Activated T-cell treated with anti-CD3 and anti-CD28 coated beads, Interleukin-2, amount 50 U/mL, for 48 hours (primary cell): ENCODE measurements around the gene FOXK2.
A peak's percentile ranks its signal among the peaks of the same experiment; 100 is the strongest.

ENCODE experiments used
- DNase-seq, 2 experiments: peaks; one replicate each; pipeline ENCODE4 v3.0.0-alpha.2; 2020

The FOXK2 gene

GRCh38 chr17:82518826-82519810 is at the start of gene FOXK2:
TSS of gene FOXK2 (plus strand) at chr17:82519732. CDS start at chr17:82519889, 157 bp downstream.
- peak; percentile 94 to 96 for DNase-seq

DNA sequence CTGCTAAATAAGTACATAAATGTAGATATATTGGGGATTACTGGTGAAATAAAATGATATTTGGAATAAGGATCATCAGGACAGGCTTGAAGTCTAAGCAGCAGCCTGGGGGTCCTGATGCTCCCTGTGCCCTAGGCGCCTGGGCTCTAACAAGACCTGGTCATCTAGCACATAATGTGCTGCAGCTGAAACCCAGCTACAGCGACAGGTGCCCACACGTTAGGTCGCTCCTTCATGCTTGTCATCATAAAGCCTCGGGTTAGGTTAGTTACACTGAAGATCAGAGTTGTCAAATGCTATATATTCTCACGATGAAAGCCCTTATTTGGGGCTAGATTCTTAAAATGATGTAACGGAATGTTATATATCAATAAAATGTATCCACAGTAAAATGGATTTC is 49.5 kb upstream of the FOXK2 start:
- DNase-seq: no peak

DNA sequence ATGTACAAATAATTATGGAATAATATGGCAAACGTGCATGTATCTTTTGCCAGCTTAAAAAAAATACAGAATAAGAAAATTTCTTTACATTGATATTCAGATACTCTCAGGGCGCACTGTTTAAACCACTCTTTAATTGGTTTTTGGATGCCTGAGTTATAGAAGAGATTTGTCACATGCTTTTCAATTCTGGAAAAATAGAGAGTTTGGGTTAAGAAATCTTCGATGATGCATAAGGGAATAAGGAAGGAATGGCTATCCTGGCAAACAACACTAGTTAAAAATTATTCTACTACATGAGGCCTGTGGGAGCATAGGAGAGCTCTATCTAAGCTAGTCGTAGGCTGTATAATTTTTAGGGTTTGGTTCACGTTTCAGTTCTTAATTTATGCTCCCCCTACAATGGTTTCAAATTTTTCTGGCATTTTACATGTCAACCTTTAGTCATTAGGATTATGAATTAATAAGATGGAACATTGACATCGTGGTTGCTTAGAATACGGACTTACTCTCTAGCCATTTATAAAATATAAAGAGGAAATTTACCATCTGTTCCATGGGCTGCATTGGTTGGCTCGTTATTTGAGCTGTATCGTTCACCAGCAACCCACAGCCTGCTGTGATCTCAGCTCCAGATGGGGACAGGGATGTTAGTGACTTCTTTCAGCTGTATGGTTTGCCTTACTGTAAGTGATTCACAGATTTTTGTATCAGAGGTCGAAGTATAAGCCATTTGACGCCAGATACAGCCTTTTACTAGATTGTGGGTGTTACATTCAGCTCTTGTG is 45.1 kb upstream of the FOXK2 start:
- DNase-seq: no peak

- no peak for DNase-seq
These were observed 44.1 kb upstream of the FOXK2 start for GRCh38 chr17:82475458-82475857.

DNA sequence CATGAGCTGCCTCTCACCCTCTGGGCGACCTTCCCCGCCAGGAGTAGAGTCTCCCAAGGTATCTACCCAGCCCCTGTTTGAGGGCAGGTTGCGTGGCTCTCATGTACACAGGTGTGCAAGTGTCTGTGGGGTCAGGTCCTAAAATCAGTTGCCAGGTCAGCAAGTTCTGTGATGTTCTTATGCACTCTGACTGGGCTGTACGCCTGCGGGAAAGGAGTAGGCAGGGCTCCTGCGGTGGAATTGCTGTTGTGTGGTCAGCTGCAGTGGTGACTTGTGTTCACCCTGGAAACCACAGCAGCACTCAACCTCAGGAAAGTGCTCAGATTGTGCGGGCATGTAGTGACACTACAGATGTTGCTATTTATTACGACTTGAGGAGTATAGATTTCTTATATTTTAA is 41.6 kb upstream of the FOXK2 start:
- no peak for DNase-seq

- no peak for DNase-seq
These were observed 39.9 kb upstream of the FOXK2 start for GRCh38 chr17:82479602-82480001.

DNA sequence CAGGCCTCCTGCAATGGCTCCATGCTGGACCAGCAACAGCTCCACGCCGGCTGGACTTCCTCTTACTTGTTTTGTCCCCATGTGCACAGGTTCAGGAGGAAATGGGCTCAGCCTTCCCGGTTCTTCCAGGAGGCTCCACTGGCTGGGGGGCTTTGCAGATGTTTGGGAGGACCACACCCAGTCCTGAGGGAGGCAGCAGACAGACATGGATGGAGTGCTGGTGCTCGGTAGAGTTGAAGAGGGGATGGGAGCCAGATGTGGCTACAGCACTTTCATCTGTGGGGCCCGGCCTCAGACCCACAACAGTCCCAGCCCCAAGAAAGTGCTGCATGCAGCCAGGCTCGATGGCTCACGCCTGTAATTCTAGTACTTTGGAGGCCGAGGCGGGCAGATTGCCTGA is 39.2 kb upstream of the FOXK2 start:
- no peak for DNase-seq

- no peak for DNase-seq
These were observed 36.3 kb upstream of the FOXK2 start for GRCh38 chr17:82483204-82483660.

DNA sequence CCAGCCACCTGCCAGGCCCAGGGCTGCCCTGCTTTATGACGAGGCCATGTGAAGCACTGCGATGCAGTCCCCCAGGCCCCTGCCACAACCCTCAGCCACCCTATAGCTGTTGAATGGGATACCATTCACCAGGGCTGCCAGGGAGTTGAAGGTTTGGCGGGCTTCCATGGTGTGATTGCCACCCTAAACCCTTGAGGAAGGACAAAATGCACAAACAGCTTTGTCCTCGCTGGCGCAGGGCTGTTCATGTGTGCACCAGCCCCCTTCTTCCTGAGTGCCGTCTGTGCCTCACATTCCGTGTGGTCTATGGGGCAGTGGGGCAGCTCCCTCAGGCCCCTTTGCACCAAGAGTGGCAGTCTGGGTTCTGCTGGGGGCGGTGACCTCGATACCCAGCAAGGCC is 35.7 kb upstream of the FOXK2 start:
- DNase-seq: no peak

DNA sequence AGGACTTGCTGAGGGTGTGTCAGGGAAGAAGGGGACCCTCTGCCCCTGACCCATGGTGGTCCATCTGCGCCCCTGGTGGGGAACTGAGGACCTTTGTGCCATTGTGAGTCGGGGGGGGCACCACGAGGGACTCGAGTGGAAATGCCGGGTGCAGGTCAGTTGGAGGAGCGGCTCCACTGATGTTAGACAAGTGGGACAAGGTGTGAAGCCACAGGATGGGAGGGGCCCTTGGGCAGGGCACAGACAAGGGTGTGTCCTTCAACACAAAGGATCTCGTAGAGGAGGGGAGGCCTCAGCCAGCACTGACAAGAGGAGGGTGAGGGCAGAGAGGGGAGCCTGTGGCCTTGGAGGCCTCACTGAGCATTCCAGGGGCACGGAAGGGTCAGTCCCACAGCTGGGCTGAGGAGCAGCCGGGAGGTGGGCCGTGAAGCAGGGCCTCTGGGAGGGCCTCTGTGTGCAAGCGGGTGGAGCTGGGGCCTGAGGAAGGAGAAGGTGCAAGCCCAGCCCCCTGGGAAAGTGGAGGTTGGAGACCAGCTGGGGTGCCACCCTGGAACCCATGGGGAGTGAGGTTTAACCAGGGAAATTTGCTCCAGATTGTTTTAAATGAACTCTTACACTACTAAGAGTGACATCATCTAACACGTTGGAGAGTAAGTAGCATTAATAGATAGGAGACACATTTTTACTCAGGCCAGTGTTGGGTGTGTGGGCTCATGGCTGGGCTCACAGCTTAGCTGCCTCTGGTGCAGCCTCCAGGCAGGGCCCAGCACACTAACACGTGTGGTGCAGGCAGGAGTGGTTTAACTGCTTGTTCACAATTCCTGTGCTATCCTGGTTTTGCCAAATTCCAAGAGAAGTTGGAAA is 33.1 kb upstream of the FOXK2 start:
- no peak for DNase-seq

- no peak for DNase-seq
These were observed 31.6 kb upstream of the FOXK2 start for GRCh38 chr17:82487910-82488309.

DNA sequence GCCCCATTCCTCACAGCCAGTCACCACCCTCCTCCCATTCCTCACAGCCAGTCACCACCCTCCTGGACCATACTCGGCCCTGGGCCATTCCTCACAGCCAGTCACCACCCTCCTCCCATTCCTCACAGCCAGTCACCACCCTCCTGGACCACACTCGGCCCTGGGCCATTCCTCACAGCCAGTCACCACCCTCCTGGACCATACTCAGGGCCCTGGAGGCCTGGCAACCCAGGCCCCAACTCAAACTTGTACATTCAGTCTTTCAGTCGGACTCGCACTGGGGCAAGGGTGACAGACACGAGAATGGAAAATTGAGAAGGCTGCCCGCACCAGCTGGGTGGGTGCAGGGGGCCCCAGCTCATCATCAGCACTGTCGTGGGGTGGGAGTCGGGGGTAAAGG is 30.4 kb upstream of the FOXK2 start:
- DNase-seq: no peak

DNA sequence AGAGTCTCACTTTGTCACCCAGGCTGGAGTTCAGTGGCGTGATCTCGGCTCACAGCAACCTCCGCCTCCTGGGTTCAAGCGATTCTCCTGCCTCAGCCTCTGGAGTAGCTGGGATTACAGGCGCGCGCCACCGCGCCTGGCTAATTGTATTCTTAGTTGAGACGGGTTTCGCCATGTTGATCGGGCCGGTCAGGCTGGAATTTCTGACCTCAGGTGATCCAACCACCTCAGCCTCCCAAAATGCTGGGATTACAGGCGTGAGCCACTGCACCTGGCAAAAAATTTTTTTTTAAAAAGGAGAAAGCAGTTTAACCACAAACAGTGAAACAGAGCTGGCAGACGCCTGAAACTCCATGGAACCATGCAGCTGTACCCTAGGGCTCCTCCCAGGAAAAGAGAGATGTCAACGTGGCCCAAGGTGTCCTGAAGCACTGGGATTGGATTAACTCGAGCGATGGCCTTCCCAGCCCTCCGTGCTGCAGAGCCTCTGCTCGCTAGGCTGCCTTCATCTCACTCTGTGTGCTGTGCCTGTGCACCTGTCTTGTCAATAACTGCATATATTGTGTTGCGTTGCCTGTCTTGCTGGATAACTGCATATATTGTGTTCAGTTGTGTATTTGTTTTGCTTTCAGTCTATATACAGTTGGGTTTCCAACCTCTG is 29.6 kb upstream of the FOXK2 start:
- no peak for DNase-seq

DNA sequence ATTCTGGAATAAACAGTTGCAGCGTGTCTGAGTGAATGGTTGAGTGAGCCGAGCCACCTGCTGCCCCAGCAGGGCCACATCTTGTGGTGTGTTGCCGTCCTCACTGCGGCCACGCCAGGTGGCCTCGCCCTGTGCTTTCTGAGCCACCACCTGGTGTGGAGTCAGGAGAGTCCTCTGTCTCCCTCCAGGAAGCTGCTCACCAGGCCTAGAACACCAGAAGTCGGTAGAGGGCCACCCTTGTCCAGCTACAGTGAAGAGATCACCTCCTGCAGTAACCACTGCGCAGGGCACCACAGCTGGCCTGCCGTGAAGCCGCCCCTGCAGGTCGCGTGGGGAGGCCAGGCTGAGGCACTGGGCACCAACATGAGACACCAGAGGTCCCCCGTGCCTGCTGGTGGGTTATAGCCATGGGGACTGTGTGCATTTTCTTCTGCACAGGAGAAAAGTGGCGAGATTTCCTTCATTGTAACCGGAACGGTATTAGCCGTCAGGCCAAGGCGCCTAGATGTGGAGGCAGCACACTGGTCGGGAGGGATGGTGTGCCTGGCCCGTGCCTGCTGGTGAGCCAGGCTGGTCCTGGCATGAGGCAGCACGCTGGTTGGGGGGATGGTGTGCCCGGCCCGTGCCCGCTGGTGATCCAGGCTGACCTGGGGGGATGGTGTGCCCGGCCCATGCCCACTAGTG is 28.9 kb upstream of the FOXK2 start:
- DNase-seq: no peak

DNA sequence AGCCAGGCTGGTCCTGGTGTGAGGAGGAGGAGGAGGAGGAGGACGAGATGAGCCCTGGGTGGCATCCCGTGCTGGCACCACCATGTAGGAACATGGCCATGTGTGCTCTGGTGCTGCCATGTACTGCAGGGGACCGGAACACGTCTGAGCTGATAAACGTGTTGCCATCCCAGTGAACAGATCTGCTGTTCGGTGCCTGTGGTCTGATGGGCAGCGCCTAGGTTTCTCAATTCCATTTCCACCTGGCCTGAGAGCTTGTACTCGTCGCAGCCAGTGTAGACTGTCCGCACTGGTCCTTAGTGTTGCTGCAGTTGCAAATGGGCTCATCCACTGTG is 28.4 kb upstream of the FOXK2 start:
- DNase-seq: no peak

DNA sequence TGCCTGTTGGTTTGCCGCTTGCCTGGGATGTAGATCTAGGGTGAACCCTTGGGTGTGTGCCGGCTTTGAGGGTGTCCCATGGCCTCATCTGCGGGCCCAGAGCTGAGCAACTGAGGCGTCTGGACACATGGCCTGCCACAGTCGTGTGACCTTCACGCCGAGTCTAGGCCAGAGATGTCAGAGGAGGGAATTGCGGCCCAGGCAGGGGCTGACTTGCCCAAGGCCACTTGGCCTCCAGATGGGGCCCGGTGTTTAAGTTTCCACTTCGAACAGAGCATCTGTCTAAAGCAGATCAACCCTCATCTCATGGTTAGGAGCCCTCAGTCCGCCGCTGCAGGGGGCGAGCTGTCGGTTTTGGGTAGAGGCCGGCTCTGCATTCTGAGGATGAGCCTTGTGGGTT is 28.0 kb upstream of the FOXK2 start:
- DNase-seq: no peak

DNA sequence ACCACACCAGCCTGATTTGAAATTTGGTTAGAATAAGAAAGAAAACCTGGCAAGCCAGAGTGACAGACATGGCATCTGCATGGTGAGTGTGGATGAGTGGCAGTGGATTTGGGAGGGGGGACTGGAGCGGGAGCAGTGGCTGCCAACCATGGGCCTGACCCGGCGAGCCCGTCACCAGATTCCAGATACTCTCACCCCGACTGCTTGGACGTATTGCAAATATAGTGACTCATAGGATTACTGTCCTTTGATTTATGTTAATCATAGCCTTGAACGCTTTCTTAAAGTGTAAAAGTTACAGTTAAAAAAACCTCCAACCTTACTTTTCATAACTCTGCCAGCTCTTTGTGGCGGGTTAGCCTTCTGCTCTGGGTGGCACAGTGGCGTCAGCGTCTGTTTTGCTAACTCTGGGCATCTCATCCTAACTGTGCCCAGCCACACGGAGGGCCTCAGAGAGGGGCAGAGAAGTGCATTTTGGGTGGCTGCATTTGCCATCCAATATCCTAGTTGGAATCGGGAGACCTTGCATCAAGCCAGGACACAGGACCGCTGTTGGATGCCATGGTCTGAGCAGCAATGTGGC is 26.8 kb upstream of the FOXK2 start:
- DNase-seq: no peak

DNA sequence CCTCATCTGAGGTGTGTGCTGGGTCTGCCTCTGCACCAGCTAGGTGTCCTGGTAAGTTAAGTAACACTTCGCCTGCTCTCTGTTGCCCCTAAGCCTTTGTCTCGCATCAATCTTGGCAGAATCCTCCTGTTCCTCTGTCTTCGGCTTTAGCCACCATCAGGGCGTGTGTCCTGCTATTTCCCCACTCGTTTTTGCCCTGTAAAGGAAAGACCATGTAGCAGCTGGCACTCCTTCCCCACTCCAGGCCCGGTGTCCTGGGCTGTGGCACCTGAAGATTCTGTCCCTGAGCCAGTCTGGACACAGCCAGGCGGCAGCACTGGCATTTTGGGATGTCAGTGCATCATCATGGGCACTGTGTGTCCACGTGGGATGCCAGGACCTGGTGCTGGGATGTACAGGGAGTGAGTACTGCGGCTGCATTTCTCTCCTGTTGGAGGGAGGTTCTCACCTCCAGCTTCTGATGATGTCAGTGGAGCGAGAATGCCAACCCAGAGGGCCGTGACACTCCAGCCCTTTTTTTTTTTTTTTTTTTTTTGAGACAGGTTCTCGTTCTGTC is 26.2 kb upstream of the FOXK2 start:
- no peak for DNase-seq

DNA sequence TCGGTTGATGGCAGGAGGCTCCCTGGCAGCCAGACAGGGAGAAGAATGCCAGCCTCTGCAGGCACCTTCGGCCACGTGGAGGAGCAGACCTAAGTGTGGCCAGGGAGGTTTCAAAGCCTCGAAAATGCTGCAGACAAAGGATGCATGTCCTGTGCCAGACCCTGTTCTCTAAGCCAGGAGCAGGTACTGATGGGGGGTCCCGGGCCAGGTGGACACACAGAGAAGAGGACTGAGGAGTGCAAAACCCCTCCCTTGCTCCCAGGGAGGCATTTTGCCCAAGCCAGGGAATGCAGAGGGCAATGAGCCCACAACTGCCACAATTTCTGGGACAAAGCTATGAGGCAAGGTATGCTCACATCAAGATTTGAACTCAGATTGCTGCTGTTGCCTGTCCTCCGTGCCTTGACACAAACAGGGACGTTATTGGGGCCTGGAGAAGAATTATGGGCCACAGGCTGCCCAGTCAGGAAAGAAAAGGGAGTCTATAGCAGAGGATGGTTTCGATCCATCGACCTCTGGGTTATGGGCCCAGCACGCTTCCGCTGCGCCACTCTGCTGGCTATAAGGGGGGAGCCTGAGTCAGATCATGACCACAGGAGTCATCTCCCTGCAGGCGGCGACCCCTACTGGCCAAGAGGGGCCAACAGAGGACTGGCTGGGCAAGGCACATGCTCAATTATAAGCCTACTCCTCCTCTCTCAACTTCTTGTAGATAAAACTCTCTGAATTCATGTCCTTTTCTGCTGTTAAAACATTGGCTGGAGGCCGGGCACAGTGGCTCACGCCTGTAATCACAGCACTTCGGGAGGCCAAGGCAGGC is 25.1 kb upstream of the FOXK2 start:
- peak; percentile 94 to 96 for DNase-seq

GRCh38 chr17:82495844-82496528 is 23.5 kb upstream of the FOXK2 start:
- DNase-seq: no peak
